Measurements from ENCODE around the gene ECT2. TPM values are rescaled to one million over a fixed set of nuclear protein-coding genes. Genes with fewer than 3 reads are reported as not detected.
A peak's percentile ranks its signal among the peaks of the same experiment; 100 is the strongest.
"Not testable (repeated sequence)": the region's sequence is repeated elsewhere in the genome, so short reads cannot be mapped to it uniquely, and the experiment has no call there.

ECT2 gene
- total RNA-seq, 1 donor from 2014 or later: 16.1 TPM

GRCh38 chr3:172808969-172809546 is 58.5 kb downstream of the ECT2 start:
- peak; percentile 58 for DNase-seq (ENCODE audit: low spot score)

GRCh38 chr3:172811099-172811498 is 60.6 kb downstream of the ECT2 start:
- DNase-seq (ENCODE audit: low spot score): no peak

GRCh38 chr3:172813462-172813861 is 62.9 kb downstream of the ECT2 start:
- no peak for DNase-seq (ENCODE audit: low spot score)

- no peak for DNase-seq (ENCODE audit: low spot score)
Observed at GRCh38 chr3:172814738-172815137, 64.2 kb downstream of the ECT2 start.

GRCh38 chr3:172815857-172816256 is 65.3 kb downstream of the ECT2 start:
- DNase-seq (ENCODE audit: low spot score): no peak

- no peak for DNase-seq (ENCODE audit: low spot score)
Observed at GRCh38 chr3:172816281-172816680, 65.8 kb downstream of the ECT2 start.

- DNase-seq (ENCODE audit: low spot score): no peak
Observed at GRCh38 chr3:172816968-172817367, 66.4 kb downstream of the ECT2 start.

- DNase-seq (ENCODE audit: low spot score): no peak
Observed at GRCh38 chr3:172820492-172820891, 70.0 kb downstream of the ECT2 start.

- no peak for DNase-seq (ENCODE audit: low spot score)
Observed at GRCh38 chr3:172824229-172824628, 73.7 kb downstream of the ECT2 start.

- not testable (repeated sequence) for DNase-seq (ENCODE audit: low spot score)
Observed at GRCh38 chr3:172827231-172827630, 76.7 kb downstream of the ECT2 start.

- DNase-seq (ENCODE audit: low spot score): no peak
Observed at GRCh38 chr3:172832983-172833382, 82.5 kb downstream of the ECT2 start.

GRCh38 chr3:172836390-172836997 is 86.0 kb downstream of the ECT2 start:
- DNase-seq (ENCODE audit: low spot score): peak; percentile 23

- no peak for DNase-seq (ENCODE audit: low spot score)
Observed at GRCh38 chr3:172839679-172840078, 89.2 kb downstream of the ECT2 start.

- no peak for DNase-seq (ENCODE audit: low spot score)
Observed at GRCh38 chr3:172840463-172840862, 89.9 kb downstream of the ECT2 start.

- DNase-seq (ENCODE audit: low spot score): no peak
Observed at GRCh38 chr3:172840913-172841312, 90.4 kb downstream of the ECT2 start.

- peak; percentile 18 for DNase-seq (ENCODE audit: low spot score)
Observed at GRCh38 chr3:172844428-172844827, 93.9 kb downstream of the ECT2 start.

GRCh38 chr3:172846103-172846561 is 95.6 kb downstream of the ECT2 start:
- DNase-seq (ENCODE audit: low spot score): no peak

- DNase-seq (ENCODE audit: low spot score): no peak
Observed at GRCh38 chr3:172846706-172847105, 96.2 kb downstream of the ECT2 start.

GRCh38 chr3:172847292-172847691 is 96.8 kb downstream of the ECT2 start:
- DNase-seq (ENCODE audit: low spot score): no peak

- no peak for DNase-seq (ENCODE audit: low spot score)
Observed at GRCh38 chr3:172848910-172849309, 98.4 kb downstream of the ECT2 start.

GRCh38 chr3:172853005-172853404 is 102.5 kb downstream of the ECT2 start:
- DNase-seq (ENCODE audit: low spot score): no peak

GRCh38 chr3:172853921-172854666 is 103.6 kb downstream of the ECT2 start:
- DNase-seq (ENCODE audit: low spot score): no peak

GRCh38 chr3:172855037-172855436 is 104.5 kb downstream of the ECT2 start:
- no peak for DNase-seq (ENCODE audit: low spot score)
